Lower leg skin (tissue), 3 donors: ENCODE results near the gene MMP24.

Experiments used
- POLR2A ChIP-seq, 2 donors: fragments of 450-650 bp; IDR thresholded peaks; one replicate each; pipeline ENCODE4 v1.6.1; 2016 to 2017; ENCODE audit warnings: antibody characterized with exemption in 2 of 2, mild to moderate bottlenecking in 1 of 2, moderate library complexity in 1 of 2
- TF ChIP-seq, protein P1 (sequence below), 3 donors: fragments of 450-650 bp; IDR thresholded peaks; one replicate each; pipeline ENCODE4 v1.5.1; 2016; ENCODE audit warnings: antibody characterized with exemption in 3 of 3, mild to moderate bottlenecking in 3 of 3, moderate library complexity in 2 of 3

- TF ChIP-seq, protein P1, sequence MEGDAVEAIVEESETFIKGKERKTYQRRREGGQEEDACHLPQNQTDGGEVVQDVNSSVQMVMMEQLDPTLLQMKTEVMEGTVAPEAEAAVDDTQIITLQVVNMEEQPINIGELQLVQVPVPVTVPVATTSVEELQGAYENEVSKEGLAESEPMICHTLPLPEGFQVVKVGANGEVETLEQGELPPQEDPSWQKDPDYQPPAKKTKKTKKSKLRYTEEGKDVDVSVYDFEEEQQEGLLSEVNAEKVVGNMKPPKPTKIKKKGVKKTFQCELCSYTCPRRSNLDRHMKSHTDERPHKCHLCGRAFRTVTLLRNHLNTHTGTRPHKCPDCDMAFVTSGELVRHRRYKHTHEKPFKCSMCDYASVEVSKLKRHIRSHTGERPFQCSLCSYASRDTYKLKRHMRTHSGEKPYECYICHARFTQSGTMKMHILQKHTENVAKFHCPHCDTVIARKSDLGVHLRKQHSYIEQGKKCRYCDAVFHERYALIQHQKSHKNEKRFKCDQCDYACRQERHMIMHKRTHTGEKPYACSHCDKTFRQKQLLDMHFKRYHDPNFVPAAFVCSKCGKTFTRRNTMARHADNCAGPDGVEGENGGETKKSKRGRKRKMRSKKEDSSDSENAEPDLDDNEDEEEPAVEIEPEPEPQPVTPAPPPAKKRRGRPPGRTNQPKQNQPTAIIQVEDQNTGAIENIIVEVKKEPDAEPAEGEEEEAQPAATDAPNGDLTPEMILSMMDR (IDR thresholded peaks at IDR 0.05) = no peak
- no peak for TF ChIP-seq POLR2A (IDR thresholded peaks at IDR 0.05)
These were observed 78.5 kb downstream of the MMP24 start for GRCh38 chr20:35304956-35305355.
